ENCODE measurements around the gene EIF2S2. TPM values are rescaled to one million over a fixed set of nuclear protein-coding genes. Genes with fewer than 3 reads are reported as not detected.
A peak's percentile ranks its signal among the peaks of the same experiment; 100 is the strongest.

Gene EIF2S2
- total RNA-seq, 2 donors from 2014 or later = 158 to 165 TPM

DNA sequence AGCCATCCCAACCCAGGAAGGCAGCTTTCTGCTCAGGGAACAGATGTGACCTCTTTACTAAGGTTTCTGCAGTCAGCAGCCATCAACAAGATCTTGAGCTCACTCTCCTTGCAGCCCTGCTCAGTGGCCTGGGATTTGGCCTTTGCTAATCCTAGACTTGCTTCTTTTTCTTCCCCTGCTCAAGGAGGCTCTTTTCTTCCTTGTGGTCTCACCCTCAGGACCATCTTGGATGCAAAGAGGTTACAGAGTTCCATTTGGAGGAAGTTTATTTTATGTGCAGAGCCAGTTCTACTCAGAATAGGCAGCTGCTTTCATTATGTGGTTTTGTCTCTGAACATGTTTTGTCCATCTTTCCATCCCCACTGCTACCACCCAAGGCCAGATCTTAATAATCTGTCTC lies 69.0 kb downstream of the EIF2S2 start:
- Mint-ChIP-seq H3K9me3 (no peaks in the 10 kb centered on the region), H3K4me3 (no peak overlapping the region), H3K4me1 (ENCODE audit: low read depth) (peaks cover 43% of the 10 kb centered on the region), H3K36me3 (ENCODE audit: insufficient read depth in 2 of 2) (no peaks in the 10 kb centered on the region), H3K27ac (no peak overlapping the region), H3K27me3 (ENCODE audit: low read depth) (no peaks in the 10 kb centered on the region)
- DNase-seq = no peak
- no peak for ATAC-seq (replicated peaks in 1 of 2)

DNA sequence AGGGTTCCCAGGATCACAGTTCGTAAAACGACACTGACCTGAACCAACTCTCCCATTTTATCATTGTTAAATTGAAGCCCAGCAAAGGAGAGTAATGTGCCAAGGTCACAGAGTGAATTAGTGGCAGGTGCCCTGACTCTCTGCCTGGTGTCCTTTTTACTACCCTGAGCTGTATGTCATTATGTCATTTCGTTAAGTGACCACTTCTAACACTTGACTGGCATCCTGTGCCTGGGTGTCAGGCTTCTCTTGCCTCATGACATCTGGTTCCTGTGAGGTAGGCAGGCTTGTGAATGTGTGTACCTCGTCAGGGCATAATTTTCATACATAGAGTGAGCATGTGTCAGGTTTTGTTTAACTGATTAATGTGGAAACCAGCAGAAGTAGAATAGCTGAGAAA lies 69.8 kb downstream of the EIF2S2 start:
- DNase-seq (no peak), ATAC-seq (replicated peaks in 1 of 2) (no peak)
- H3K4me3 Mint-ChIP-seq = no peak overlapping the region
- no peaks in the 10 kb centered on the region for H3K9me3 Mint-ChIP-seq
- peaks cover 49% of the 10 kb centered on the region for H3K4me1 Mint-ChIP-seq (ENCODE audit: low read depth)
- no peaks in the 10 kb centered on the region for H3K27me3 Mint-ChIP-seq (ENCODE audit: low read depth)
- H3K36me3 Mint-ChIP-seq (ENCODE audit: insufficient read depth in 2 of 2) = no peaks in the 10 kb centered on the region
- H3K27ac Mint-ChIP-seq = peak overlapping the region; percentile 29

DNA sequence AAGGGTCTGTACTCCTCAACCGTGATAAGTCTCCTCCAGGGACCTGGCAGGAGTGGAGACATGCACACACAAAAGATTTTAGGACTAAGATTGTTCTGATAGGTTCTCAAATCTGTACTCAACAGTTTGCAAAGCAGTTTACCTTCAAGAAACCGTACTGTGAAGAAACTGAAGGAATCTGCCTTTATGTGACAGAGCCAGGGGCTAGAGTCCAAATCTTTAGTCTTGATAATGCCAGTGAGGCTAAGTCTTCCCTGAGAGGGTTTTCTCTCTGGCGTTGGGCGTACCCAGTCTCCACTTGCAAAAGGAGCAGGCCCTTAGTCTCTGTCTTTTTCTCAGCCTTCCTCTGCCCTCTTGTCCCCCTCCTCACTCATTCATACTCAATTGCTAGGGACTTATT lies 70.8 kb downstream of the EIF2S2 start:
- Mint-ChIP-seq H3K4me3 (no peak overlapping the region), H3K27me3 (ENCODE audit: low read depth) (no peaks in the 10 kb centered on the region), H3K9me3 (no peaks in the 10 kb centered on the region), H3K27ac (peak overlapping the region; percentile 21), H3K36me3 (ENCODE audit: insufficient read depth in 2 of 2) (no peaks in the 10 kb centered on the region), H3K4me1 (ENCODE audit: low read depth) (peaks cover 60% of the 10 kb centered on the region)
- ATAC-seq (replicated peaks in 1 of 2) (no peak), DNase-seq (no peak)

DNA sequence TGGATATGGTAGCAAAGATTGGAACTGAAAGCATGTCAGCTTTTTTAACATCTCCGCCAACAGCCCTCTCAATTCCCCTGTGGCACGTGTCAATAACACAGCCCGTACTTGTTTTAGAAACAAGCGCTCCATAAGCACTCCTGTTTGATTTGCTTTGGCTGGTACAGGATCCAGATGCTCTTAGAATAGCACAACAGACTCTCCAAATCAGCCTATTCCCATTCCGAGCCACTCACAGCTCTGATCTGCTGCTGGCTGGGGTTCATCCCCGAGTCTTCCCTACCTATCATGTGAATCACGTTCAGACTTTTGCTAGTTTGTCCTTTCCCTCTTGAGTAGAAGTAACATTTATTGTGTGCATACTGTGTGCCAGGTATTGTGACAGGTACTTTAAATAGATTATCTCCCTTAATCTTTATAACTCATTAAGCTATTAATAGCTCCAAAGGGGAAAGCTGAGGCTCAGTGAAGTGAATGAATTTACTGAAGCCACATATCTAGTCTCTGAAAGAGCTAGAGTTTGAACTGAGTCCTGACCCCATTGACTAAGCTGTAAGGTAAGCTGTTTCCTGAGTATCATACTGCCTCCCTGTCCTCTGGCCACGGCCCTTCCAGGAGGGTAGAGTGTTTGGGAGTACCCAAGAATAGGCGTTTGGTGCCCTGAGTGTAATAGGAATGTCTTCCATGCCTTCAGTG lies 71.6 kb downstream of the EIF2S2 start:
- ATAC-seq (replicated peaks in 1 of 2) (no peak), DNase-seq (no peak)
- peaks cover 67% of the 10 kb centered on the region for H3K4me1 Mint-ChIP-seq (ENCODE audit: low read depth)
- no peaks in the 10 kb centered on the region for H3K9me3 Mint-ChIP-seq
- H3K27me3 Mint-ChIP-seq (ENCODE audit: low read depth) = no peaks in the 10 kb centered on the region
- no peaks in the 10 kb centered on the region for H3K36me3 Mint-ChIP-seq (ENCODE audit: insufficient read depth in 2 of 2)
- H3K4me3 Mint-ChIP-seq = no peak overlapping the region
- no peak overlapping the region for H3K27ac Mint-ChIP-seq

Other genes with a start within 250 kb of the EIF2S2 start
- gene RALY, start 118.3 kb downstream of the EIF2S2 start, total RNA-seq = 100 to 1,000 TPM; 148 to 164 TPM
- not detected for gene ASIP, start 129.2 kb upstream of the EIF2S2 start, total RNA-seq
- gene AHCY, start 191.1 kb upstream of the EIF2S2 start, total RNA-seq = 100 to 1,000 TPM in 1 of 2 donors, 10 to 100 TPM in 1; 99.0 to 130 TPM

Measured in activated T-cell treated with anti-CD3 and anti-CD28 coated beads, Interleukin-2, amount 50 U/mL, for 72 hours (primary cell).